IMR-90 (cell line): Measurements from ENCODE around the gene SBSN. TPM values are rescaled to one million over a fixed set of nuclear protein-coding genes. Genes with fewer than 3 reads are reported as not detected.

Source experiments
- ATAC-seq: fragments of 200-7000 bp; cut with Tn5 transposase; 2 replicates; pipeline ENCODE4 v1.9.1; 2020; ENCODE audit warnings: low read depth, mild to moderate bottlenecking, moderate library complexity
- BruUV-seq: library from RNA; stranded (reverse); fragments of 400-500 nt; replicated peaks from 2 replicates; lab custom pipeline; 2021; lab: Mats Ljungman, UMichigan
- CTCF ChIA-PET: fragments of 300-600 bp; formaldehyde crosslinking; extraction: SDS; loops from one replicate; lab custom pipeline; 2021; ENCODE audit warnings: antibody characterized with exemption; lab: Yijun Ruan, JAX
- POLR2A ChIA-PET: fragments of 300-600 bp; sonication (Branson Sonifier 250); formaldehyde crosslinking; loops from one replicate; lab custom pipeline; 2022; ENCODE audit warnings: antibody characterized with exemption; ENCODE audit not compliant: unreplicated experiment; lab: Charles Lee
- DNase-seq: peaks from one replicate; pipeline ENCODE4 v3.0.0; 2013
- H2AFZ ChIP-seq: replicated peaks from 2 replicates; pipeline ENCODE3; 2013; ENCODE audit warnings: low read length, mild to moderate bottlenecking; ENCODE audit not compliant: poor library complexity
- H2AK5ac ChIP-seq: 2 replicates; pipeline ENCODE4 v1.6.1; 2013; ENCODE audit warnings: low read depth, low read length, inconsistent platforms
- H2AK9ac ChIP-seq: replicated peaks from 2 replicates; pipeline ENCODE3; 2013; ENCODE audit warnings: mild to moderate bottlenecking, low read depth, low read length, moderate library complexity; ENCODE audit not compliant: poor library complexity
- H2BK120ac ChIP-seq: 2 replicates; pipeline ENCODE4 v1.6.1; 2013; ENCODE audit warnings: low read depth, low read length, inconsistent platforms
- H2BK15ac ChIP-seq: 3 replicates; pipeline ENCODE4 v1.6.1; 2013; ENCODE audit warnings: low read depth, low read length, inconsistent platforms
- H2BK20ac ChIP-seq: 2 replicates; pipeline ENCODE4 v1.6.1; 2013; ENCODE audit warnings: low read depth, mild to moderate bottlenecking, inconsistent platforms, low read length, moderate library complexity
- H2BK5ac ChIP-seq: 2 replicates; pipeline ENCODE4 v1.6.1; 2013; ENCODE audit warnings: mild to moderate bottlenecking, low read depth, low read length, inconsistent platforms; ENCODE audit not compliant: poor library complexity, severe bottlenecking
- H3K14ac ChIP-seq: replicated peaks from 2 replicates; pipeline ENCODE4 v1.6.1; 2013; ENCODE audit warnings: low read depth, low read length, inconsistent platforms
- H3K18ac ChIP-seq: 2 replicates; pipeline ENCODE4 v1.6.1; 2013; ENCODE audit warnings: low read depth, low read length, control low read depth
- H3K23ac ChIP-seq: 2 replicates; pipeline ENCODE4 v1.6.1; 2013; ENCODE audit warnings: low read depth, low read length, inconsistent platforms
- H3K27ac ChIP-seq: 2 replicates; pipeline ENCODE4 v1.5.1; 2013; ENCODE audit warnings: mild to moderate bottlenecking, control low read depth, low read length; ENCODE audit not compliant: insufficient read depth
- H3K27me3 ChIP-seq: 2 replicates; pipeline ENCODE4 v1.6.1; 2013; ENCODE audit warnings: low read length; ENCODE audit not compliant: control insufficient read depth, insufficient read depth
- H3K36me3 ChIP-seq: 2 replicates; pipeline ENCODE4 v1.6.1; 2013; ENCODE audit warnings: low read length, mixed read lengths; ENCODE audit not compliant: control insufficient read depth, insufficient read depth
- H3K4ac ChIP-seq: 2 replicates; pipeline ENCODE4 v1.6.1; 2013; ENCODE audit warnings: low read depth, low read length, inconsistent platforms
- H3K4me1 ChIP-seq: 2 replicates; pipeline ENCODE4 v1.6.1; 2013; ENCODE audit warnings: low read length, mixed read lengths; ENCODE audit not compliant: control insufficient read depth, insufficient read depth
- H3K4me2 ChIP-seq: 2 replicates; pipeline ENCODE4 v1.6.1; 2013; ENCODE audit warnings: low read depth, mild to moderate bottlenecking, control low read depth, low read length, moderate library complexity
- H3K4me3 ChIP-seq: 2 replicates; pipeline ENCODE4 v1.5.1; 2013; ENCODE audit warnings: low read depth, mild to moderate bottlenecking, control low read depth, low read length, moderate library complexity; ENCODE audit not compliant: insufficient read depth
- H3K56ac ChIP-seq: 2 replicates; pipeline ENCODE4 v1.6.1; 2013; ENCODE audit warnings: low read length, inconsistent platforms; ENCODE audit not compliant: insufficient read depth; ENCODE audit errors: extremely low read depth
- H3K79me1 ChIP-seq, 2 experiments: 2 replicates each; pipeline ENCODE4 v1.6.1; 2013; ENCODE audit warnings: low read length in 2 of 2, inconsistent platforms in 1 of 2, low read depth in 1 of 2
- H3K9ac ChIP-seq: 2 replicates; pipeline ENCODE4 v1.6.1; 2013; ENCODE audit warnings: low read depth, low read length, control low read depth
- H3K9me1 ChIP-seq: 2 replicates; pipeline ENCODE4 v1.6.1; 2013; ENCODE audit warnings: low read length, inconsistent platforms; ENCODE audit not compliant: insufficient read depth
- H3K9me3 ChIP-seq: 2 replicates; pipeline ENCODE4 v1.6.1; 2013; ENCODE audit warnings: low read length; ENCODE audit not compliant: control insufficient read depth, insufficient read depth
- H4K20me1 ChIP-seq: 2 replicates; pipeline ENCODE4 v1.6.1; 2013; ENCODE audit warnings: low read length, inconsistent platforms; ENCODE audit not compliant: insufficient read depth
- H4K5ac ChIP-seq: 2 replicates; pipeline ENCODE4 v1.6.1; 2013; ENCODE audit warnings: mild to moderate bottlenecking, low read depth, low read length, control low read depth
- H4K8ac ChIP-seq, 2 experiments: 2 replicates each; pipeline ENCODE4 v1.6.1; 2013; ENCODE audit warnings: low read depth in 2 of 2, low read length in 2 of 2, control low read depth in 1 of 2, inconsistent platforms in 1 of 2
- H4K91ac ChIP-seq: 2 replicates; pipeline ENCODE4 v1.6.1; 2013; ENCODE audit warnings: low read depth, low read length, inconsistent platforms; ENCODE audit not compliant: insufficient read depth
- FOS ChIP-seq: fragments of 150-350 bp; IDR thresholded peaks from 2 replicates; pipeline ENCODE4 v1.6.1; 2016; ENCODE audit warnings: low read depth, low read length
- NFE2L2 ChIP-seq: fragments of 150-350 bp; IDR thresholded peaks from 2 replicates; pipeline ENCODE4 v1.6.1; 2016; ENCODE audit warnings: low read depth, mild to moderate bottlenecking, low read length
- RCOR1 ChIP-seq: IDR thresholded peaks from 2 replicates; pipeline ENCODE4 v1.6.1; 2012; ENCODE audit warnings: mild to moderate bottlenecking, low read length, improper control_type of control experiment; ENCODE audit not compliant: insufficient replicate concordance
- WGBS, 2 experiments: methylation state at CpG; one replicate each; pipeline versions ENCODE4 v1.1.5 to v1.1.7; 2013; ENCODE audit warnings: missing lambda C conversion rate in 2 of 2; ENCODE audit not compliant: insufficient read length in 1 of 2; ENCODE audit errors: extremely low coverage in 2 of 2; 5-methylcytosine and 5-hydroxymethylcytosine counted together
- dilution Hi-C: fragments of 300-500 bp; cut with HindIII; formaldehyde crosslinking; loops from one replicate; pipeline ENCODE4 v1.14.3; 2018; ENCODE audit warnings: low sequenced_read_pairs; ENCODE audit not compliant: unreplicated experiment
- in situ Hi-C: fragments of 300-500 bp; cut with MboI; formaldehyde crosslinking; loops from 3 replicates; pipeline ENCODE4 v1.14.3; 2019; ENCODE audit warnings: low sequenced_read_pairs, inconsistent platforms, mixed read lengths
- intact Hi-C: fragments of 100-400 bp; cut with micrococcal nuclease; formaldehyde crosslinking; loops from 2 replicates; pipeline ENCODE4 v1.10.0; 2022
- polyA plus RNA-seq, 3 experiments: library from polyadenylated mRNA; depleted of rRNA; stranded (reverse); fragments of >200 nt; gene quantifications; 2 replicates each; pipeline ENCODE4 v1.2.3, GENCODE V29; 2012; ENCODE audit warnings: low replicate concordance in 1 of 3
- total RNA-seq: library from RNA; depleted of rRNA; stranded (reverse); fragments of >200 nt; gene quantifications from 2 replicates; pipeline ENCODE4 v1.2.3, GENCODE V29; 2012

The SBSN gene
- total and polyA plus RNA-seq, 2 of the 4 experiments (the other 2 are of a cell fraction) = 0.72 to 6.4 TPM

GRCh38 chr19:35559781-35560180, 31.7 kb upstream of the SBSN start:
- no peak overlapping the region for H2AFZ ChIP-seq
- H3K18ac ChIP-seq = no peak overlapping the region
- no peak overlapping the region for H4K8ac ChIP-seq
- ChIA-PET CTCF (interaction anchor here (0.6 kb wide), 1 partner anchor 20 kb away, joined by 3 read pairs; no protein-coding TSS in a partner anchor), POLR2A (no interaction called here)
- in situ Hi-C loops (no loop called here), intact Hi-C loops (no loop called here), dilution Hi-C loops (no loop called here)
- BruUV-seq = no TSS peak
- H3K27ac ChIP-seq = no peak overlapping the region
- no peaks in the 10 kb centered on the region for H3K9me3 ChIP-seq
- H2AK5ac ChIP-seq = no peak overlapping the region
- DNase-seq (no peak), ATAC-seq (no peak)
- H2BK15ac ChIP-seq = no peak overlapping the region
- H3K4me2 ChIP-seq = no peak overlapping the region
- no peak overlapping the region for H2BK5ac ChIP-seq
- H2AK9ac ChIP-seq = no peak overlapping the region
- no peak overlapping the region for H3K23ac ChIP-seq
- H3K9me1 ChIP-seq = 0 out of 2 replicates have a peak, but pooled peaks cover 3% of the 10 kb centered on the region
- H4K91ac ChIP-seq = no peak overlapping the region
- H3K36me3 ChIP-seq = no peaks in the 10 kb centered on the region
- no peak overlapping the region for H3K4me3 ChIP-seq
- no peaks in the 10 kb centered on the region for H3K79me1 ChIP-seq
- H3K56ac ChIP-seq = no peak overlapping the region
- H3K4me1 ChIP-seq = no peaks in the 10 kb centered on the region
- WGBS, 2 experiments = 88% methylated on average over 21 of the region's 23 CpGs; no CpG with 5 or more reads in 1 of the 2 experiments
- no peak for TF ChIP-seq FOS
- TF ChIP-seq NFE2L2 = no peak
- no peak for TF ChIP-seq RCOR1
- H3K4ac ChIP-seq = no peak overlapping the region
- H2BK20ac ChIP-seq = no peak overlapping the region
- no peak overlapping the region for H4K5ac ChIP-seq
- no peak overlapping the region for H2BK120ac ChIP-seq
- H3K27me3 ChIP-seq = peaks cover 48% of the 10 kb centered on the region
- H4K20me1 ChIP-seq = no peaks in the 10 kb centered on the region
- H3K14ac ChIP-seq = no peak overlapping the region
- H3K9ac ChIP-seq = no peak overlapping the region
